Measurements from ENCODE around the gene PHF21A.
"Not testable (repeated sequence)": the region's sequence is repeated elsewhere in the genome, so short reads cannot be mapped to it uniquely, and the experiment has no call there.

Gene PHF21A

DNA sequence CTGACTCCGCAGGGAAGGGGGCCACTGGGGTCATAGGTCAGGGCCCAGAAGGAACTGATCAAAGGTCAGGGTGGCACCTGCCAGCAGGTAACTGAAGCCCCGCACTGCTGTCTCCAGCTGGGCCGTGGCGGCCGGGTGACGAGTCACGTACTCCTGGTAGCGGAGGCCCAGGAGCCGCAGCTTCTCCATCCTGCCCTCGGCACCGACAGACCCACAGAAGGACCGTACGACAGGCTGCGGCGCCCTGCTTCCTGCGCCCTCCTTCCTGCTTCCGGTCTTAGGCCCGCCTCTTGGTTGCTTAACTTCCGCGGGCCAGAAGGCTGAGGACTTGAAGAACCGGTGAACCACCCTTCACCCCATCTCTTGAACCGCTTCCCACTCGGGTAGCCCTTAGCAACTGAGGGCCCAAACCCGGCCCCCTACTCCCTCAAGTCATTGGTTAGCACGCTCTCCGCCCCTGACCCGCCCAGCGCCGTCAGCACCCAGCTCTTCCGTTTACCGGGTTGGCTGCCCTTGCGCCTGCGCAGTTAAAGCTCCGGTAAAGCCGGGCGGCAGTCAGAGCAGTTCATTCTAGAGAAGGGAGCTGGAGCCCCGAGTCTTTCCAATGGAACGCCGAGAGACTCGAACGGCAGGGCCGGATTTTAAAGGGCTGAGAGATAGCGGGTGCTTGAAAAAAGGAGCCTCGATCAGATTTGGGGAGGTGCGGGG is 203.5 kb downstream of the PHF21A start, which contains the start of gene PEX16:
Gene PEX16 (minus strand): TSS at position 255 of the 708 bp plus-strand sequence. CDS start 66 bp downstream, at position 189.
- DNase-seq = peak; percentile 100

DNA sequence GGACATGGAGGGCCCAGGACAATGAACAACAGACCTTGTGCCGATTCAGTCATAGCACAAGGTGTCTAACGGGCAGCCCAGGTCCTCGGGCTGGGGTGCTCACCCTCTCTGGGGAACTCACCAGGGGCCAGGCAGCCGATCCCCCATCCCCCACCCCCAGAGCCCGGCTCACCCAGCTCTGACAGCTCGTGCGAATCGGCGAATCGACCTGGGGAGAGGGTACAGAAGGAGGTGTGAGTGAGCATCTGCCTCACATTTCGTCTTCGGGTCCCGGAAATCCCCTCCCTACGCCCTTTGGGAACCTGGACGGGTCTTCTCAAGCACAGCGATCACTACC is 204.0 kb downstream of the PHF21A start:
- no peak for DNase-seq

DNA sequence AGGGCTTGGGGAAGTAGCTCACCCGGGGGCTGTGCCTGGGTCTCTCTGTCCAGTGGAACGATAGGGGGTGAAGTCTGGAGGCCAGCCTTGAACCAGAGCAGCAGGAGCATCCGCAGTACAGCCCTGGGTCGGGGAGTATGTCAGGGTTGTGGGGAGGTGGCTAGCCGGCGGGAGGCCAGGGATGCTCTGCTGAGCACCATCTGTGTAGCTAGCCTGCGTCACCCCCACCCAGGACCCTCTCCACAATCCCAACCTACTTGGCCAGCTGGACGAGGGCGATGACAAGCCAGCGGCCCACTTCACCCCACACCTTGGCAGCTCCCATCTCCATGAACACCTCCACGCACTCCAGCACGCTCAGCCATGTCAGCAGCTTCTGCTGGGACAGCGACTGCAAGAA is 205.8 kb downstream of the PHF21A start:
- no peak for DNase-seq

DNA sequence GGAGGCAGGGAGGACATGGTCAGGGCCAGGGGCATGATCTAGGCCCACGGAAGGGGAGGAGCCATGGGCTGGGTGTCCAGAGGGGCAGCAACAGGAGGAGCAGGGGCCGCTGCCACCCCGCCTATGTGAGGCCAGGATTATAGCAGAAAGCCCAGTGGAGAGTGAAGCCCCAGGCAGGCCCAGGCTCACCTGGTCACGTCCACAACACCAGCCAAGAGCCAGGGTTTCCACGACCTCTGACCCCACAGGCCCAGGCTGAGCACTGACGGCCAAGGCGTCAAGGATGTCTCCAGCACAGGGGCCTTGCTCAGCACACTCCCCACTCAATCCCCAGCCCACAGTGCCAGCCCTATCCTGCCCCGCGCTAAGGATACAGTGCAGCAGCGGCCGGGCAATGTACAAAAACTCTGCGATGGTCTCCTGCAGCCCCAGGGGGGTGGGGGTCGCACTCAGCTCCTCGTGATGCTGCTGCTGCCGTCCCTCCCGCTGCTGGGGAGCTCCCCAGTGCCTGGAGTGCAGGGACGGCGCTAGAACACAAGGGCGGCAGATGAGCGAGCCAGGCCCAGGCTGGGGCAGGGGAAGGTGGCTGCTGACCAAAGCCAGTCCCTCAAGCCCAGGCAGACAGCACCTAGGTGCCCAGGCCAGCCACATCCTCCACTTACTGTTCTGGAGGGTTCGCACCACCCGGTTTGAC is 207.2 kb downstream of the PHF21A start:
- no peak for DNase-seq

DNA sequence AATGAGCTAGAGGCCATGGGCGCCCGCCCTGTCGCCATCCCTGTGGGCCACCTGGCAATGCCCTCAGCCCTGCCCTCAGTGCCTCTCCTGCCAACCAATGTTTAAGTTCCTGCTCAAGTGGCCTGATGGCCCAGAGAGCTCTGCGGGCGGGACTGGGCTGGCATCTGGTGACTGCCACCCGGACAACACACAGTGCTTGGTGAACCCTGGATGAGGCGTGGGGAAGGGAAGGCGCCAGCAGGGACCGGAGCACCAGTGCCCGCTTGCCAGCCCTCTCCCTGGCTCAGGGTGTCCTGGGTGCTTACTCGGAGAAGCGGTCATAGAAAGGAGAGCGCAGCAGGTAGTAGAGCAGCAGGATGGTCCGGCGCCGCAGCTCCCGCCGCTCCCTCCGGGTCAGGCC is 207.7 kb downstream of the PHF21A start:
- no peak for DNase-seq

DNA sequence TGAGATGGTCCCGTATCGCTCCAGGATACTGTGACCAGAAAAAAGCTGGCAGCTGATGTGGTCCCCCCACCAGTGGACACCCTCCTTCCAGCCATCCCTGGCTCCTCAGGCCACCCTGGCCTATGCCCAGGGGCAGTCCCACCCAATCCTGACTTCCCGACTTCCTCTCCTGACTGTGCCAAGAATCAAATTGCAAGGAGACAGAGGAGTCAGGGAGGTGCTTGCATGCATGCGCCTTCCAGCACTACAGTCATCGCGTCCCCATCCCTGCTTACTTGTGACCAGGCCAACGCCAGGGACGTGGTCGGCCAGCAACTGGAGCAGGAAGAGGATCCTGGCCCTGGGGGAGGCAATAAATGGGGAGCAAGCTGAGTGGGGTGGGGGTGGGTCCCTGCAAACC is 210.6 kb downstream of the PHF21A start:
- no peak for DNase-seq

DNA sequence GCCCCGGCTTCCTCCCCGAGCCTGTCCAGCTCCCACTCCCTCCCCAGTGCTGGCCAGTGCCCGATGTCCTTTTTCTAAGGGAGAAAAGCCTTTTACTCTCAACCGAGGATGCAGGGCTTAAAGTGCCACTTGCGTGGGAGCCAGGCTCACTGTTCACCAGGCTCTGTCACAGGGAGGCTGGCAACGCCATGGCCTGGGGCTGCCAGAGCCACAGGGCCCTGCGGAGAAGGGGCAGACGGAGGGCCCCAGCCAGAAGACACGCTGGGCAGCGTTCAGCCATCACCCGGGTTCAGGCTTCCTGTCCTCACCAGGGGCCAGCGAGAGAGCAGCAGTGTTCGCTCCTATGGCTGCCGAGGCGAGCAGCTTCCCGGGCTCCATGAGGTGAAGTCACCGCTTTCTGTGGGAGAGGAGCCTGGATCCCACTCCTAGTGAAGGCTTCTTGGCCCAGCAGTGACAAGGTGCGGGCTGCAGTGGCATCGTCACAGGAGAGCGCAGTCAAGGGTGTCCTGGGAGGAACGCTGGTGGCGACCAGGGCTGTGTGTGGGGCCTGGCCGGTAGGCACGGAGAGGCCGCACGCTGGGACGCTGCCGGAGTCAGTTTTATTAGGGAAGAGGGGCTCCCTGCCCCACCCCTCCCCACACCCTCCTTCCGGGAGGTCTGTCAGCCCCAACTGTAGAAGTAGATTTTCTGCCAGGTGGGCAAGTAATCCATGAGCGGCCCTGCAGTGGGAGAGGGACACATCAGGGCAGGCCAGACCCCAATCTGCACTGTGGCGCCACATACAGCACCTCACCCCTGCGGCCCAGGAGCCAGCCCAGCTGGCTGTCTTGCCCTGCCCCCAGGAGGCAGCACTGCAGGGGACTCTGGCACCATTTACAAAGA is 211.4 kb downstream of the PHF21A start:
- no peak for DNase-seq

DNA sequence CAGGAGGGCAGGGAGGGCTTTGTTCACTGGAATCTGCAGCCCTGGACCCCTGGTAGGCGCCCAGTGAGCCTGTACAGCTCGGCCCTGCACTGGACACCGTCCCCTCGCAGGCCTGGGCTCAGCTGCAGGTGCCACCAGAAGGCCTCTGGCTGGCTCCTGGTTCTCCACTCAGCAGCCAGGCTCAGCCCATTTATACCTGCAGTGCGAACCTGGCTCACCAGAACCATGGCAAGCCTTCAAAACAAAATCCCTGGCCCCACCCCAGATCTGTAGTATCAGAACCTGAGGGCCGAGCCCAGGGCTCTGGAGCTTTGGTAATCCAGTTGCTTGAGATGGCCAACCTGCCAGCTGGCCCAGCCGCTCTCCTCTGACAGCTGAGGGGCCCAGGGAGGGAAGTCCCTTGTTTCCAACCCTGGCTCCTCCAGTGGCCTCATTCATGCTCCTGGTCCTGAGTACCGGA is 213.3 kb downstream of the PHF21A start:
- no peak for DNase-seq

DNA sequence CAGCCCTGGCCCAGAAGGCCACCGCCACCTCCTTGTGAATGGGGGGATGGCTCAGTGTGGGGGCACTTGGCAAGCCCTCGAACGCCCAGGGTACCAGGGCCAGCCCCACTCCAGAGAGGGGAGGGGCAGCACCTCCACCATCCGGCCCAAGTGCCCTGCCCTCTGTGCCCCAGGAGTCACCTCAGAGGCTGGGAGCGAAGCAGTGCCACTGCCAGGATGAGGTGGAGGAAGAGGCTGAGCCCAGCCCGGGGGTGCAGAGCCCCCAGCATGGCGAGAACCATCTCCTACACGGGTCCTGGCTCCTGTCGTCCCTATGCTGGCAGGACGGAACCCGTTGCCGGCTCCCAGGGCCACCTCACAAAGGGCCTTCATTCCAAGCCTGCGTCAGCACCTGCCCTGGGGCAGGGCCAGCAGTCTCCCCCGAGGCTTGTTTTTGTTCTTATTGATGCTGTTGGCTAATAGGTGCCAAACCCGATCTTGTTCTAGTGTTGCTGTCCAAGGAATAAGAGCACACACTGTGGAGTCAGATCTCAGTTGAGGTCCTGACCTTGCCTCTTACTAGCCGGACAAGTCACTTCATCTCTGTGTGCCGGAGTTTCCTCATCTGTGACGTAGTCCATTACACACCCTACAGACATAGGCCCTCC is 214.2 kb downstream of the PHF21A start, which contains the start of gene FREY1:
Gene FREY1 (minus strand): TSS at position 307 of the 647 bp plus-strand sequence. CDS start 26 bp downstream, at position 281.
- DNase-seq = no peak

DNA sequence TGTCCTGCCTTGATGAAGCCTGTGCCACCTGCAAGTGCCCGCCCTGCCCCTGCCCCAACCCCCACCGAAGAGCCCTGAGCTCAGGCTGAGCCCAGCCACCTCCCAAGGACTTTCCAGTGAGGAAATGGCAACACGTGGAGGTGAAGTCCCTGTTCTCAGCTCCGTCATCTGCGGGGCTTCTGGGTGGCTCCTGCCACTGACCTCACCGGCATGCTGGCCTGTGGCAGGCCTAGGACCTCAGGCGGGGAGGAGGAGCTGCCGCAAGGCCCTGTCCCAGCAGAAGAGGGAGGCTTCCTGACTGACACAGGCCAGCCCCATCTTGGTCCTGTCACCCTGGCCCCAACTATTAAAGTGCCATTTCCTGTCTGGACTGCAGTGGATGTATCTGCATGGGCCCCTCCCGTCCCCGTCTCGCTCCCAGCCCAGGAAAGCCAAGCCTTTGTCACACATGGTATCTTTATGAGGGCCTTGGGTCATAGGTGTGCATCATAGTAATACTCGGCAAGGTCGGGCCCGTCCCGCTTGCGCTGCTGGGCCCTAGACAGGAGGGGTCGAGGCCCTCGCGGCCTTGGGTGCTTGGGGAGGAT is 215.1 kb downstream of the PHF21A start:
- no peak for DNase-seq

DNA sequence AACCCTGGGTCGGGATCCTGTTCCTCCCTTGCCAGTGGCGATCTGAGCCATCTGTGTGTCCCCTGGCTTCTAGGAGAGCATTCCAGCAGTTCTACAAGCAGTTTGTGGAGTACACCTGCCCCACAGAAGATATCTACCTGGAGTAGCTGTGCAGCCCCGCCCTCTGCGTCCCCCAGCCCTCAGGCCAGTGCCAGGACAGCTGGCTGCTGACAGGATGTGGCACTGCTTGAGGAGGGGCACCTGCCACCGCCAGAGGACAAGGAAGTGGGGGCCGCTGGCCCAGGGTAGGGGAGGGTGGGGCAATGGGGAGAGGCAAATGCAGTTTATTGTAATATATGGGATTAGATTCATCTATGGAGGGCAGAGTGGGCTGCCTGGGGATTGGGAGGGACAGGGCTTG is 215.7 kb downstream of the PHF21A start:
- DNase-seq = not testable (repeated sequence)

DNA sequence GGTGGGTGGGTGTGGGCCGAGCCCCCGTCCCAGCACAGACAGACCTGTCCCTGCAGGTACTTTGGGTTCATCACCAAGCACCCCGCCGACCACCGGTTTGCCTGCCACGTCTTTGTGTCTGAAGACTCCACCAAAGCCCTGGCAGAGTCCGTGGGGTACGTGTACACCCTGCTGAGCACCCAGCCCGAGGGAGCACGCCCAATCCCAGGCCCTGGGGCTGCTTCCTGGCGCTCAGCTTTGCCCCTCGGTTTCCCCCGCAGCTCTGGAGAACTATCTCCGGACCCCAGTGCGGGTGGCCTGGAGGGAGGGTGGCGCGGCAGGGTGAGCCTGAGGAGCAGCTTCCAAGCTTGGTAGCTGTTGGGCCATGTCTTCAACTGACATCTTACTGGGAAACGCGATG is 216.2 kb downstream of the PHF21A start:
- no peak for DNase-seq

DNA sequence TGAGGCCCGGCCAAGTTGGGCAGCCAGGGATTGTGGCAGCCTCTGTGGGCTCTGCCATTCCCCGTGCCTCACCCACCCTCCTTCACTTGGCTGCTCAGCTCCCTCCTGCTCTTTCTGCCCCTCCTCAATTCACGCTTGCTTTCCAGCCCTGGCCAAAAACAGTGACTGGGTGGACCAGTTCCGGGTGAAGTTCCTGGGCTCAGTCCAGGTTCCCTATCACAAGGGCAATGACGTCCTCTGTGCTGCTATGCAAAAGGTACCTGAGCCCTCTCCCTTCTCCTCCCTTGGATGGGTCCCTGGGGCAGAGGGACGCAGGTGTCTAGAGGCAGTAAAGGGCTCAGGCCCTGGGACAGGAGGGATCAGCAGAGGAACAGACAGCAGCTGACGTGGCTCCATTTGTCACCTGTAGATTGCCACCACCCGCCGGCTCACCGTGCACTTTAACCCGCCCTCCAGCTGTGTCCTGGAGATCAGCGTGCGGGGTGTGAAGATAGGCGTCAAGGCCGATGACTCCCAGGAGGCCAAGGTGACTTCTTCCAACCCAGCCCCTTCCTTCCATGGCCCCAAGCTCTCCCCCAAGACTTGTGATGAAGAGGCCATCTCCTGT is 216.8 kb downstream of the PHF21A start:
- no peak for DNase-seq

DNA sequence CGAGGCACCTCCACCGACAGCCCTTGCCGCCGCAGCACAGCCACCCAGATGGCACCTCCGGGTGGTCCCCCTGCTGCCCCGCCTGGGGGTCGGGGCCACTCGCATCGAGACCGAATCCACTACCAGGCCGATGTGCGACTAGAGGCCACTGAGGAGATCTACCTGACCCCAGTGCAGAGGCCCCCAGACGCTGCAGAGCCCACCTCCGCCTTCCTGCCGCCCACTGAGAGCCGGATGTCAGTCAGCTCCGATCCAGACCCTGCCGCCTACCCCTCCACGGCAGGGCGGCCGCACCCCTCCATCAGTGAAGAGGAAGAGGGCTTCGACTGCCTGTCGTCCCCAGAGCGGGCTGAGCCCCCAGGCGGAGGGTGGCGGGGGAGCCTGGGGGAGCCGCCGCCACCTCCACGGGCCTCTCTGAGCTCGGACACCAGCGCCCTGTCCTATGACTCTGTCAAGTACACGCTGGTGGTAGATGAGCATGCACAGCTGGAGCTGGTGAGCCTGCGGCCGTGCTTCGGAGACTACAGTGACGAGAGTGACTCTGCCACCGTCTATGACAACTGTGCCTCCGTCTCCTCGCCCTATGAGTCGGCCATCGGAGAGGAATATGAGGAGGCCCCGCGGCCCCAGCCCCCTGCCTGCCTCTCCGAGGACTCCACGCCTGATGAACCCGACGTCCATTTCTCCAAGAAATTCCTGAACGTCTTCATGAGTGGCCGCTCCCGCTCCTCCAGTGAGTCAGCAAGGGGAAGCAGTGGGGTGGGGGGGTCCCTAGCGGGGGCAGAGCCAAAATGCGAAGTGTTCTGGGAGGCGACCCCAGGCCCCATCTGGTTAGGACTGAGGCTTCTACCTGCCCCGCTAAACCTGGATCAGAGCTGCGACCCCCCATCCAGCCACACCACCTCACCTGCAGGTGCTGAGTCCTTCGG is 218.5 kb downstream of the PHF21A start:
- no peak for DNase-seq

DNA sequence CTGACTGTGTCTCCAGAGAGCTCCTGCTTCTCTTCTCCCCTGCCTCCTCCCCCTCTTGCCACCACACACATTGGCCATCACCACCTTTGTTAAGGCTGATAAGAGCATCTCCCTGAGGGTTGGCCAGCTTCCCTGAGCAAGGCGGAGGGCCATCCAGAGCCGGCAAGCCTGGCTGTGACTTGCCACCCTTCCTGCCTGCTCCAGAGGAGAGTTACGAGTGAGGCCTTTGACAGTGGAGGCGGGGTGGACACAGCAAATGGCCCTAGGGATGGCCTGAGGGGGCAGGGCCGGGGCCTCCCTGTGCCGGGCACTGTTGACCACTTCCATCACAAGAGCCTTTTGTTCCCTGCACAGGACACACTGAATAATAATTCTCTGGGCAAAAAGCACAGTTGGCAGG is 219.6 kb downstream of the PHF21A start:
- no peak for DNase-seq

DNA sequence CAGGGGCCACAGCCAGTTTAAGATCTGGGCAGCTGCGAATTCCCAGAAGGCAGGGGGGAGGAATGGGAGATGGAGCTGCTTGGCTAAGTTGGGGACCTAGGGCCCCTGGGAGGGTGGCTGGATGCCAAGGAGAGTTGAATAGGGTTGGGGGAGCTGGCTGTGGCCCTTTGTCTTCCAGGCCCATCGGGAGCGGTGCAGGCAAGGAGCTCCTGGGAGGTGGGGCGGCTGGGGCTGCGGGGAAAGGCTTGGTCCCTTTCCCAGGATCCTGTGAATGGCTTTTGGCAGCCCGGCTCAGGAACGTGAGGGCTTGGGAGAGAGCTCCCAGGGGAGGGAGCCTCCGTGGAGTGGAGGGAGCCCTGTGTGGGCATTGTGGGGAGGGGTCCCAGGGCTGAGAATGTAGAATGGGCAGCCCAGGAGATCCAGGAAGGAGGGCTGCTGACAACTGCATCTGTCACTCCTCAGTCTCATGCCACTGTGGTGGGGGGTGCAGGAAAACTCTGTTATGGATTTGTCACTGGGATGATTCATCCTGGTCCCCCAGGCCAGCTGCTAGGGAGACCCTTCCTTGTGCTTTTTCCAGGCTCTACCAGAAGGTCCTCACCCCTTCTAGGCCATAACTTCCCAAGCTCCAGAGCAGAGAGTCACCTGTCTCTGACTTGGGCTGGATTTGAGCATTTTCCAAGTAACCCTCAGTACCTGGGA is 220.2 kb downstream of the PHF21A start:
- DNase-seq = no peak

DNA sequence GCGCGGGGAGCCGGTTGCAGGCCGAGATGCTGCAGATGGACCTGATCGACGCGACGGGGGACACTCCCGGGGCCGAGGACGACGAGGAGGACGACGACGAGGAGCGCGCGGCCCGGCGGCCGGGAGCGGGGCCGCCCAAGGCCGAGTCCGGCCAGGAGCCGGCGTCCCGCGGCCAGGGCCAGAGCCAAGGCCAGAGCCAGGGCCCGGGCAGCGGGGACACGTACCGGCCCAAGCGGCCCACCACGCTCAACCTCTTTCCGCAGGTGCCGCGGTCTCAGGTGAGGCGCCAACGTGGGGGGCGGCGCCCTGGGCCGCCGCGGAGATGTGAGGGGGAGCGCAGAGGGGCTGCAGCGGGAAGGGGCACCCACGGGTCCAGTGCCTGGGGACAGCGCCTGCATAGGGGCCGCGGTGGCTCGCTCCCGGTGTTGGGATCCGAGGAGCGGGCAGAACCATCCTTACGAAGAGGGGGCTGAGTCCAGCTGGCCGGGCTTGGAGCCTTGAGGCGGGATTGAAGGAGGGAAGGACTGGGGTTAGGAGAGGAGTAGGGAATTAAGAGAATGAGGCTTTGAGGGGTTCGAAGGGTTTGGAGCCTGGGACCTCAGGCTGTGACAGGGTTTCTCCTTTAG is 221.0 kb downstream of the PHF21A start:
- peak; percentile 27 for DNase-seq

DNA sequence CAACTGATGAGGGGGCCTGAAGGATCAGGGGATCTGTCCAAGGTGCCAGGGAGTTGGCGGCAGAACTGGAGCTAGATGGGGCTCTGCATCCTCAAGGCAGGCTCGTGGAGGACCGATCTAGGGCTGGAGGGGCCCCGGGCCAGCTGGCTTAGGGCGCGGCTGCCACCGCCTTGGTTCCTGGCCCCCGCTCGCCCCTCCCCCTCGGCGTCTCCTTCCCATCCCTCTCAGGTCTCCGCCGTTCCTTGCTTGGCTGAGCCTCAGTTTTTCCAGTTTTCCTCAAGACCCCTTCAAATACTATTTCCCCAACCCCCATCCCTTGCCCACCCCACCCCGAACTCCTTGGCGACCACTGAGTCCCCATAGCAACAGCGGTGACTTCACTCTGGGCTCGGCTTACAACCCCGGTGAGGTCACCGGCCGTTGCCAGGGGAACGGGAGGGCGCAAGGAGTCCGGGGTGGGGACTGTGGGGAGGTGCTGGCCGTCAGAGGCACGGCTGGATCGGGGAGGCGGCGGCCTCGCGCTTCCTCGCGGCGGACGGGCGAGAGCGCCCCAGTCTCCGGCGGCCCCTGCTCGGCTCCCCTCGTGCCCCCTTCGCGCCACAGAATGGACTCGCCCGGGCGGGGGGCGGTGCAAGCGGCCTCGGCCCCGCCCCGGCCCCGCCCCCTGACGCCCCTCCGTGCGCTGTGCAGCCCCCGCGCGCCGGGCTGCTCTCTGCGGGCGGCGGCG is 221.6 kb downstream of the PHF21A start:
- peak; percentile 91 for DNase-seq

DNA sequence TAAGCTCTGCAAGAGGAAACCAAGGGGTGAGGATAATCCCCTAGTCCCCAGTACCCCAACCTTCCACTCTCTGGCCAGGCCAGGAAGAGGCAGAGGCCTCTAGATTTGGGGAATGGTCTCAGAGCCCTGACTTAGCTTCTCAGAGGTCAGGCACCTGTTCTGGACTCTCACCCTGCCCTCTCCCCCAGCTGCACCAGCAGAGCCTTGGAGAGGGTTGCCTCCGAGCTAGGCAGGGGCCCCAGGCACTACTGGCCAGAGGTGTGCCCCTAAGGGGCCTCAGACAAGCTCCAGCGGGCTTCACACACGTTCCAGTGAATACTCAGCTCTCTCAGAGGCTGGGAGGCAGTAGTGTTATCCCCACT is 222.2 kb downstream of the PHF21A start:
- no peak for DNase-seq

Data from EL (cell line).